OCI-LY7 (cell line): Measurements from ENCODE around the gene GANAB. TPM values are rescaled to one million over a fixed set of nuclear protein-coding genes. Genes with fewer than 3 reads are reported as not detected.

ENCODE experiments used
- BruUV-seq: library from RNA; stranded (reverse); fragments of 400-500 nt; replicated peaks from 2 replicates; lab custom pipeline; 2021; lab: Mats Ljungman, UMichigan
- CTCF ChIA-PET: fragments of 300-600 bp; sonication (Branson Sonifier 250); formaldehyde crosslinking; loops from one replicate; lab custom pipeline; 2022; ENCODE audit warnings: antibody characterized with exemption; ENCODE audit not compliant: unreplicated experiment; lab: Charles Lee
- POLR2A ChIA-PET: fragments of 300-600 bp; sonication (Branson Sonifier 250); formaldehyde crosslinking; loops from one replicate; lab custom pipeline; 2022; ENCODE audit warnings: antibody characterized with exemption; lab: Charles Lee
- DNase-seq: peaks from one replicate; pipeline ENCODE4 v3.0.0-alpha.2; 2015; ENCODE audit warnings: low spot score
- H2AFZ ChIP-seq: fragments of 200-600 bp; sonication (generic), shearing (Covaris generic); 2 replicates; pipeline ENCODE4 v1.6.1; 2014; ENCODE audit warnings: mild to moderate bottlenecking, antibody characterized with exemption, low read length, moderate library complexity
- H3K27ac ChIP-seq: fragments of 200-600 bp; sonication (generic); 2 replicates; pipeline ENCODE4 v1.5.1; 2014; ENCODE audit warnings: mixed run types, low read depth, mild to moderate bottlenecking, moderate library complexity, low read length, inconsistent platforms; ENCODE audit not compliant: poor library complexity, severe bottlenecking
- H3K36me3 ChIP-seq: fragments of 200-600 bp; sonication (generic); 2 replicates; pipeline ENCODE4 v1.6.1; 2014; ENCODE audit warnings: mild to moderate bottlenecking, antibody characterized with exemption, low read length, moderate library complexity, mixed read lengths; ENCODE audit not compliant: insufficient read depth
- H3K4me1 ChIP-seq: fragments of 200-600 bp; sonication (generic); 2 replicates; pipeline ENCODE4 v1.5.1; 2014; ENCODE audit warnings: mild to moderate bottlenecking, low read length; ENCODE audit not compliant: insufficient read depth, poor library complexity, severe bottlenecking
- H3K4me2 ChIP-seq: fragments of 200-600 bp; sonication (generic); 2 replicates; pipeline ENCODE4 v1.6.1; 2014; ENCODE audit warnings: mild to moderate bottlenecking, low read length
- H3K4me3 ChIP-seq: fragments of 200-600 bp; sonication (generic); 2 replicates; pipeline ENCODE4 v1.5.1; 2014; ENCODE audit warnings: mild to moderate bottlenecking, low read depth, low read length; ENCODE audit not compliant: poor library complexity, severe bottlenecking
- H3K79me2 ChIP-seq: fragments of 200-600 bp; sonication (generic); 2 replicates; pipeline ENCODE4 v1.6.1; 2016; ENCODE audit warnings: low read depth, mild to moderate bottlenecking, low read length, moderate library complexity, mixed read lengths; ENCODE audit not compliant: insufficient read depth
- H3K9me2 ChIP-seq: fragments of 200-600 bp; sonication (generic); 2 replicates; pipeline ENCODE4 v1.6.1; 2016; ENCODE audit warnings: mild to moderate bottlenecking, low read length, mixed read lengths; ENCODE audit not compliant: insufficient read depth
- H3K9me3 ChIP-seq: fragments of 200-600 bp; sonication (generic); 2 replicates; pipeline ENCODE4 v1.6.1; 2014; ENCODE audit warnings: mild to moderate bottlenecking, mixed run types, low read length, mixed read lengths
- H4K20me1 ChIP-seq: fragments of 200-600 bp; sonication (generic); 2 replicates; pipeline ENCODE4 v1.6.1; 2014; ENCODE audit warnings: mild to moderate bottlenecking, antibody characterized with exemption, low read length, moderate library complexity, mixed read lengths; ENCODE audit not compliant: insufficient read depth
- EZH2phosphoT487 ChIP-seq: fragments of 200-600 bp; sonication (generic); IDR thresholded peaks from 2 replicates; pipeline ENCODE4 v1.6.1; 2018; ENCODE audit warnings: low read depth, borderline replicate concordance, mild to moderate bottlenecking, mixed run types, antibody characterized with exemption, low read length, moderate library complexity, mixed read lengths
- intact Hi-C: fragments of 100-400 bp; cut with micrococcal nuclease; formaldehyde crosslinking; loops from one replicate; pipeline ENCODE4 v1.10.0; 2022; ENCODE audit not compliant: unreplicated experiment
- total RNA-seq, 2 experiments: library from RNA; depleted of rRNA in 1 of 2; stranded (reverse); fragments of >200 nt in 1 of 2; shearing (Covaris generic) in 1 of 2; gene quantifications; 2 replicates each; pipeline ENCODE4 v1.2.3, GENCODE V29; 2014 to 2022
- TF ChIP-seq, protein P1 (sequence below): fragments of 200-600 bp; sonication (generic); conservative IDR thresholded peaks from 2 replicates; pipeline ENCODE4 v1.5.1; 2014; ENCODE audit warnings: mild to moderate bottlenecking, antibody characterized with exemption, low read length, moderate library complexity, mixed read lengths

GANAB gene
- total RNA-seq, 2 experiments from 2014 or later = 108 to 217 TPM

- intact Hi-C loops = loop anchor here (5.0 to 10.0 kb wide), 3 partner anchors 74 to 241 kb away; partner anchors contain the start of genes C11orf98, CSKMT, HNRNPUL2 and STX5
- no peak overlapping the region for H3K27ac ChIP-seq
- no TSS peak for BruUV-seq
- peaks cover 69% of the 10 kb centered on the region for H3K36me3 ChIP-seq
- peaks cover 4% of the 10 kb centered on the region; the same call in 1 of the 2 replicates for H4K20me1 ChIP-seq
- H3K9me2 ChIP-seq = no peaks in the 10 kb centered on the region
- H3K79me2 ChIP-seq = peaks cover 34% of the 10 kb centered on the region
- DNase-seq = peak; percentile 73
- H2AFZ ChIP-seq = no peak overlapping the region
- no peak overlapping the region for H3K4me3 ChIP-seq
- ChIA-PET CTCF (no interaction called here), POLR2A (interaction anchor here (1.3 to 3.3 kb wide), 5 partner anchors 7 to 71 kb away, joined by 3 to 37 read pairs (median 30); partner anchors contain the start of genes B3GAT3, C11orf98, CSKMT and EEF1G)
- H3K4me1 ChIP-seq = peaks cover 36% of the 10 kb centered on the region
- H3K4me2 ChIP-seq = no peak overlapping the region; the same call in 1 of the 2 replicates
- no peaks in the 10 kb centered on the region for H3K9me3 ChIP-seq
- TF ChIP-seq, protein P1, sequence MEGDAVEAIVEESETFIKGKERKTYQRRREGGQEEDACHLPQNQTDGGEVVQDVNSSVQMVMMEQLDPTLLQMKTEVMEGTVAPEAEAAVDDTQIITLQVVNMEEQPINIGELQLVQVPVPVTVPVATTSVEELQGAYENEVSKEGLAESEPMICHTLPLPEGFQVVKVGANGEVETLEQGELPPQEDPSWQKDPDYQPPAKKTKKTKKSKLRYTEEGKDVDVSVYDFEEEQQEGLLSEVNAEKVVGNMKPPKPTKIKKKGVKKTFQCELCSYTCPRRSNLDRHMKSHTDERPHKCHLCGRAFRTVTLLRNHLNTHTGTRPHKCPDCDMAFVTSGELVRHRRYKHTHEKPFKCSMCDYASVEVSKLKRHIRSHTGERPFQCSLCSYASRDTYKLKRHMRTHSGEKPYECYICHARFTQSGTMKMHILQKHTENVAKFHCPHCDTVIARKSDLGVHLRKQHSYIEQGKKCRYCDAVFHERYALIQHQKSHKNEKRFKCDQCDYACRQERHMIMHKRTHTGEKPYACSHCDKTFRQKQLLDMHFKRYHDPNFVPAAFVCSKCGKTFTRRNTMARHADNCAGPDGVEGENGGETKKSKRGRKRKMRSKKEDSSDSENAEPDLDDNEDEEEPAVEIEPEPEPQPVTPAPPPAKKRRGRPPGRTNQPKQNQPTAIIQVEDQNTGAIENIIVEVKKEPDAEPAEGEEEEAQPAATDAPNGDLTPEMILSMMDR = peak; percentile 83
- no peak for TF ChIP-seq EZH2phosphoT487
Observed at GRCh38 chr11:62593434-62594044, 52.9 kb downstream of the GANAB start.

GRCh38 chr11:62592989-62593421, 53.4 kb downstream of the GANAB start:
- Histone ChIP-seq H3K4me3 (no peak overlapping the region), H3K4me1 (peaks cover 33% of the 10 kb centered on the region), H3K9me3 (no peaks in the 10 kb centered on the region), H3K9me2 (no peaks in the 10 kb centered on the region), H3K79me2 (peaks cover 29% of the 10 kb centered on the region; the same call in 1 of the 2 replicates), H3K4me2 (peak overlapping the region; percentile 80), H2AFZ (no peak overlapping the region), H3K36me3 (peaks cover 69% of the 10 kb centered on the region), H3K27ac (peak overlapping the region; percentile 66), H4K20me1 (no peaks in the 10 kb centered on the region)
- CTCF ChIA-PET = interaction anchor here (0.8 kb wide), 1 partner anchor 7 kb away, joined by 3 read pairs; no protein-coding TSS in a partner anchor
- POLR2A ChIA-PET = interaction anchor here (1.3 to 3.3 kb wide), 6 partner anchors 8 to 71 kb away, joined by 3 to 37 read pairs (median 19); partner anchors contain the start of genes B3GAT3, C11orf98, CSKMT and EEF1G
- DNase-seq = no peak
- TF ChIP-seq, protein P1 = no peak
- TF ChIP-seq EZH2phosphoT487 = no peak
- intact Hi-C loops = loop anchor here (5.0 to 10.0 kb wide), 3 partner anchors 74 to 242 kb away; partner anchors contain the start of genes C11orf98, CSKMT, HNRNPUL2 and STX5
- BruUV-seq = no TSS peak
